Measurements from ENCODE around the gene ZNF689. TPM values are rescaled to one million over a fixed set of nuclear protein-coding genes. Genes with fewer than 3 reads are reported as not detected.

ZNF689 gene
- polyA plus RNA-seq, 1 donor from 2014 or later: 10.6 TPM

- Histone ChIP-seq H3K36me3 (ENCODE audit: insufficient read depth, low read length) (no peaks in the 10 kb centered on the region), H3K79me2 (replicated peaks; ENCODE audit: insufficient read depth, low read length) (no peaks in the 10 kb centered on the region), H2AFZ (ENCODE audit: low read depth, low read length) (no peak overlapping the region), H3K27ac (ENCODE audit: low read length) (peak overlapping the region; percentile 76), H3K9me2 (ENCODE audit: insufficient read depth, low read length) (no peaks in the 10 kb centered on the region), H3K9ac (ENCODE audit: low read length) (no peak overlapping the region), H3K9me3 (ENCODE audit: low read length) (no peaks in the 10 kb centered on the region), H3F3A (ENCODE audit: insufficient read depth, low read length, poor library complexity, severe bottlenecking) (peaks cover 7% of the 10 kb centered on the region), H3K4me2 (ENCODE audit: low read length) (no peak overlapping the region), H3K4me3 (ENCODE audit: low read length) (no peak overlapping the region), H4K20me1 (ENCODE audit: insufficient read depth) (no peaks in the 10 kb centered on the region), H3K27me3 (ENCODE audit: insufficient read depth, low read depth, low read length) (no peaks in the 10 kb centered on the region)
- no peak for TF ChIP-seq RAD21 (conservative IDR thresholded peaks at IDR 0.05)
- no peak for TF ChIP-seq EP300 (conservative IDR thresholded peaks at IDR 0.05; ENCODE audit: poor library complexity, severe bottlenecking)
- no peak for TF ChIP-seq REST (IDR thresholded peaks at IDR 0.05; ENCODE audit: borderline replicate concordance)
- no peak for TF ChIP-seq POLR2AphosphoS5 (IDR thresholded peaks at IDR 0.05)
- no peak for TF ChIP-seq SMC3 (conservative IDR thresholded peaks at IDR 0.05; ENCODE audit: poor library complexity)
- no peak for TF ChIP-seq MXI1 (conservative IDR thresholded peaks at IDR 0.05; ENCODE audit: poor library complexity, severe bottlenecking)
- TF ChIP-seq TAF1 (IDR thresholded peaks at IDR 0.05; ENCODE audit: low read depth): no peak
- TF ChIP-seq CTCF (IDR thresholded peaks at IDR 0.05; ENCODE audit: poor library complexity, severe bottlenecking): no peak
- TF ChIP-seq EZH2 (IDR thresholded peaks at IDR 0.05; ENCODE audit: borderline replicate concordance, insufficient read depth, low read length, poor library complexity, severe bottlenecking): no peak
These were observed 40.9 kb downstream of the ZNF689 start for GRCh38 chr16:30569281-30569680.

- H3K27ac ChIP-seq (ENCODE audit: low read length): peak overlapping the region; percentile 76
- peak overlapping the region; percentile 41 for H3K9ac ChIP-seq (ENCODE audit: low read length)
- H2AFZ ChIP-seq (ENCODE audit: low read depth, low read length): no peak overlapping the region
These were observed 42.1 kb downstream of the ZNF689 start for GRCh38 chr16:30567991-30568638.

More at GRCh38 chr16:30567991-30568638, 42.1 kb downstream of the ZNF689 start:
- TF ChIP-seq EP300 (conservative IDR thresholded peaks at IDR 0.05; ENCODE audit: poor library complexity, severe bottlenecking) (peak; percentile 72), EZH2 (IDR thresholded peaks at IDR 0.05; ENCODE audit: borderline replicate concordance, insufficient read depth, low read length, poor library complexity, severe bottlenecking) (no peak), REST (IDR thresholded peaks at IDR 0.05; ENCODE audit: borderline replicate concordance) (no peak), POLR2AphosphoS5 (IDR thresholded peaks at IDR 0.05) (peak; percentile 74), SMC3 (conservative IDR thresholded peaks at IDR 0.05; ENCODE audit: poor library complexity) (peak; percentile 34), MXI1 (conservative IDR thresholded peaks at IDR 0.05; ENCODE audit: poor library complexity, severe bottlenecking) (peak; percentile 62), RAD21 (conservative IDR thresholded peaks at IDR 0.05) (peak; percentile 13)
- Histone ChIP-seq H3K27me3 (ENCODE audit: insufficient read depth, low read depth, low read length) (no peaks in the 10 kb centered on the region), H3K79me2 (replicated peaks; ENCODE audit: insufficient read depth, low read length) (no peaks in the 10 kb centered on the region), H3K36me3 (ENCODE audit: insufficient read depth, low read length) (no peaks in the 10 kb centered on the region), H3F3A (ENCODE audit: insufficient read depth, low read length, poor library complexity, severe bottlenecking) (peaks cover 7% of the 10 kb centered on the region), H4K20me1 (ENCODE audit: insufficient read depth) (no peaks in the 10 kb centered on the region), H3K4me2 (ENCODE audit: low read length) (peak overlapping the region; percentile 2), H3K4me3 (ENCODE audit: low read length) (peak overlapping the region; percentile 53), H3K9me3 (ENCODE audit: low read length) (no peaks in the 10 kb centered on the region), H3K9me2 (ENCODE audit: insufficient read depth, low read length) (no peaks in the 10 kb centered on the region)
